Astrocyte (in vitro differentiated cells and primary cell): ENCODE data around the gene FANCD2. TPM values are rescaled to one million over a fixed set of nuclear protein-coding genes. Genes with fewer than 3 reads are reported as not detected.
"Not testable (repeated sequence)": the region's sequence is repeated elsewhere in the genome, so short reads cannot be mapped to it uniquely, and the experiment has no call there.

ENCODE experiments used
- DNase-seq: peaks from one replicate; pipeline ENCODE4 v3.0.0-alpha.2; 2010; ENCODE audit warnings: low read depth
- FAIRE-seq: peaks from 2 replicates; lab custom pipeline; 2011; peaks lifted over from hg19 to GRCh38; lab: Jason Lieb, UNC
- H2AFZ ChIP-seq: 2 replicates; pipeline ENCODE4 v1.6.0; 2012; ENCODE audit warnings: low read depth, low read length, inconsistent platforms
- H3K27ac ChIP-seq: 2 replicates; pipeline ENCODE4 v1.5.1; 2011; ENCODE audit warnings: low read depth, low read length, inconsistent platforms
- H3K27me3 ChIP-seq: 2 replicates; pipeline ENCODE4 v1.6.0; 2011; ENCODE audit warnings: low read length, inconsistent platforms; ENCODE audit not compliant: insufficient read depth
- H3K36me3 ChIP-seq: 2 replicates; pipeline ENCODE4 v1.5.1; 2011; ENCODE audit warnings: low read length, inconsistent platforms; ENCODE audit not compliant: insufficient read depth
- H3K4me1 ChIP-seq: 2 replicates; pipeline ENCODE4 v1.5.1; 2011; ENCODE audit warnings: low read length, inconsistent platforms; ENCODE audit not compliant: insufficient read depth
- H3K4me2 ChIP-seq: 2 replicates; pipeline ENCODE4 v1.6.0; 2012; ENCODE audit warnings: low read length, inconsistent platforms
- H3K4me3 ChIP-seq: 2 replicates; pipeline ENCODE4 v1.5.1; 2011; ENCODE audit warnings: low read depth, mild to moderate bottlenecking, low read length, inconsistent platforms; ENCODE audit not compliant: insufficient read depth
- H3K79me2 ChIP-seq: 2 replicates; pipeline ENCODE4 v1.6.0; 2012; ENCODE audit warnings: mild to moderate bottlenecking, low read length, inconsistent platforms; ENCODE audit not compliant: insufficient read depth
- H3K9ac ChIP-seq: 2 replicates; pipeline ENCODE4 v1.6.0; 2012; ENCODE audit warnings: mild to moderate bottlenecking, low read length, inconsistent platforms
- H3K9me3 ChIP-seq: 2 replicates; pipeline ENCODE4 v1.5.1; 2012; ENCODE audit warnings: low read depth, mild to moderate bottlenecking, low read length, inconsistent platforms; ENCODE audit not compliant: insufficient read depth
- H4K20me1 ChIP-seq: 2 replicates; pipeline ENCODE4 v1.6.0; 2012; ENCODE audit warnings: low read length, inconsistent platforms; ENCODE audit not compliant: insufficient read depth
- H3K27ac Mint-ChIP-seq: one replicate; pipeline ENCODE4 v1.8.0; 2021; ENCODE audit warnings: mild to moderate bottlenecking, mixed read lengths; ENCODE audit not compliant: unreplicated experiment
- H3K27me3 Mint-ChIP-seq: one replicate; pipeline ENCODE4 v1.8.0; 2021; ENCODE audit warnings: low read depth, mixed read lengths; ENCODE audit not compliant: unreplicated experiment
- H3K36me3 Mint-ChIP-seq: one replicate; pipeline ENCODE4 v1.8.0; 2021; ENCODE audit warnings: low read depth, mixed read lengths; ENCODE audit not compliant: unreplicated experiment
- H3K4me1 Mint-ChIP-seq: one replicate; pipeline ENCODE4 v1.8.0; 2021; ENCODE audit warnings: low read depth, mixed read lengths; ENCODE audit not compliant: unreplicated experiment
- H3K4me3 Mint-ChIP-seq: one replicate; pipeline ENCODE4 v1.8.0; 2021; ENCODE audit warnings: mild to moderate bottlenecking, moderate library complexity, mixed read lengths; ENCODE audit not compliant: unreplicated experiment
- H3K9me3 Mint-ChIP-seq: one replicate; pipeline ENCODE4 v1.8.0; 2021; ENCODE audit warnings: mild to moderate bottlenecking, mixed read lengths; ENCODE audit not compliant: unreplicated experiment
- CTCF ChIP-seq: IDR thresholded peaks from 2 replicates; pipeline ENCODE4 v1.5.1; 2011; ENCODE audit warnings: low read depth, mild to moderate bottlenecking, inconsistent platforms, low read length, moderate library complexity; ENCODE audit not compliant: insufficient read depth
- EZH2 ChIP-seq: IDR thresholded peaks from 2 replicates; pipeline ENCODE4 v1.6.1; 2012; ENCODE audit warnings: mild to moderate bottlenecking, low read length, inconsistent platforms; ENCODE audit not compliant: insufficient read depth
- total RNA-seq: library from RNA; stranded (reverse); gene quantifications from 2 replicates; pipeline ENCODE4 v1.2.1, GENCODE V29; 2021

FANCD2 gene
- total RNA-seq, 1 donor from 2014 or later = 3.7 TPM

- H3K27me3 ChIP-seq = no peaks in the 10 kb centered on the region
- Mint-ChIP-seq H3K4me1 (peaks cover 16% of the 10 kb centered on the region), H3K4me3 (peak overlapping the region; percentile 60), H3K27me3 (peaks cover 9% of the 10 kb centered on the region), H3K36me3 (peaks cover 9% of the 10 kb centered on the region), H3K9me3 (no peaks in the 10 kb centered on the region), H3K27ac (peak overlapping the region; percentile 85)
- peak overlapping the region; percentile 72 for H2AFZ ChIP-seq
- no peaks in the 10 kb centered on the region for H3K79me2 ChIP-seq
- H3K36me3 ChIP-seq = peaks cover 4% of the 10 kb centered on the region
- TF ChIP-seq CTCF (no peak), EZH2 (no peak)
- no peaks in the 10 kb centered on the region for H3K9me3 ChIP-seq
- no peak for FAIRE-seq
- H4K20me1 ChIP-seq = peaks cover 16% of the 10 kb centered on the region
- peak overlapping the region; percentile 8 for H3K4me3 ChIP-seq
- peak; percentile 94 for DNase-seq
- H3K27ac ChIP-seq = peak overlapping the region; percentile 35
- peak overlapping the region; percentile 62 for H3K9ac ChIP-seq
- peaks cover 29% of the 10 kb centered on the region for H3K4me1 ChIP-seq
- peak overlapping the region; percentile 78 for H3K4me2 ChIP-seq
Measured at GRCh38 chr3:10015461-10015904, 10.8 kb upstream of the FANCD2 start.

- Histone ChIP-seq H3K9ac (no peak overlapping the region), H3K4me1 (peaks cover 20% of the 10 kb centered on the region), H3K27ac (no peak overlapping the region), H2AFZ (no peak overlapping the region), H3K9me3 (no peaks in the 10 kb centered on the region), H3K4me3 (no peak overlapping the region), H3K36me3 (peaks cover 12% of the 10 kb centered on the region), H3K27me3 (no peaks in the 10 kb centered on the region), H3K4me2 (peak overlapping the region; percentile 15), H4K20me1 (peaks cover 35% of the 10 kb centered on the region), H3K79me2 (no peaks in the 10 kb centered on the region)
- H3K4me1 Mint-ChIP-seq = peaks cover 16% of the 10 kb centered on the region
- H3K9me3 Mint-ChIP-seq = no peaks in the 10 kb centered on the region
- no peak for TF ChIP-seq EZH2
- TF ChIP-seq CTCF = no peak
- peaks cover 19% of the 10 kb centered on the region for H3K36me3 Mint-ChIP-seq
- H3K4me3 Mint-ChIP-seq = no peak overlapping the region
- DNase-seq = peak; percentile 77
- H3K27ac Mint-ChIP-seq = no peak overlapping the region
- FAIRE-seq = no peak
- H3K27me3 Mint-ChIP-seq = peaks cover 1% of the 10 kb centered on the region
Measured at GRCh38 chr3:10017636-10018292, 8.5 kb upstream of the FANCD2 start.

- H3K9me3 Mint-ChIP-seq, H3K4me3 ChIP-seq, H3K79me2 ChIP-seq, H3K9me3 ChIP-seq, H3K4me2 ChIP-seq, H3K27me3 ChIP-seq, H3K27ac Mint-ChIP-seq, H3K4me3 Mint-ChIP-seq, H2AFZ ChIP-seq, DNase-seq, H3K27me3 Mint-ChIP-seq, H3K9ac ChIP-seq, H3K27ac ChIP-seq: not testable (repeated sequence)
- H3K36me3 Mint-ChIP-seq = peaks cover 22% of the 10 kb centered on the region
- peaks cover 14% of the 10 kb centered on the region for H3K36me3 ChIP-seq
- H3K4me1 ChIP-seq = peaks cover 28% of the 10 kb centered on the region
- peak; percentile 29 for FAIRE-seq
- H4K20me1 ChIP-seq = peaks cover 39% of the 10 kb centered on the region
- peaks cover 21% of the 10 kb centered on the region for H3K4me1 Mint-ChIP-seq
Measured at GRCh38 chr3:10018806-10019205, 7.4 kb upstream of the FANCD2 start.
